Measurements from ENCODE around the gene GPR180. TPM values are rescaled to one million over a fixed set of nuclear protein-coding genes. Genes with fewer than 3 reads are reported as not detected.

The GPR180 gene
- total and polyA plus RNA-seq, 2 experiments from 2014 or later: 6.3 to 7.7 TPM

GRCh38 chr13:94596575-94596971, 5.1 kb upstream of the GPR180 start:
- WGBS, 2 experiments (ENCODE audit: low coverage in 1 of 2, low lambda C conversion rate in 2 of 2, missing lambda C conversion rate in 2 of 2): 64% methylated on average over 20 of the region's 20 CpGs
- DNase-seq: no peak
- Histone ChIP-seq H2AFZ (peak overlapping the region; percentile 98), H3K79me2 (ENCODE audit: insufficient read depth) (peaks cover 43% of the 10 kb centered on the region), H3K9me3 (ENCODE audit: low read depth) (no peaks in the 10 kb centered on the region), H3K4me1 (ENCODE audit: insufficient read depth) (peaks cover 17% of the 10 kb centered on the region), H3K27me3 (replicated peaks; ENCODE audit: insufficient read depth) (no peaks in the 10 kb centered on the region), H3K4me3 (peak overlapping the region; percentile 94), H3K4me2 (ENCODE audit: unreplicated experiment) (peak overlapping the region; percentile 80), H3F3A (ENCODE audit: insufficient read depth) (no peaks in the 10 kb centered on the region), H3K9ac (peak overlapping the region; percentile 95), H3K9me2 (ENCODE audit: insufficient read depth) (no peaks in the 10 kb centered on the region), H3K36me3 (ENCODE audit: low read depth) (peaks cover 5% of the 10 kb centered on the region; the same call in 1 of the 2 replicates), H4K20me1 (ENCODE audit: insufficient read depth) (no peaks in the 10 kb centered on the region), H3K27ac (no peak overlapping the region)
- TF ChIP-seq EZH2phosphoT487 (IDR thresholded peaks at IDR 0.05; ENCODE audit: insufficient read depth, low read depth) (no peak), EZH2 (IDR thresholded peaks at IDR 0.05; ENCODE audit: insufficient read depth, poor library complexity, severe bottlenecking) (no peak)
- in situ Hi-C loops (cut with MboI): no loop called here

GRCh38 chr13:94598281-94598680, 3.4 kb upstream of the GPR180 start:
- H2AFZ ChIP-seq: peak overlapping the region; percentile 47
- no peak for DNase-seq
- H3K27ac ChIP-seq: no peak overlapping the region
- no peaks in the 10 kb centered on the region for H4K20me1 ChIP-seq (ENCODE audit: insufficient read depth)
- H3K9me3 ChIP-seq (ENCODE audit: low read depth): no peaks in the 10 kb centered on the region
- peaks cover 25% of the 10 kb centered on the region for H3K4me1 ChIP-seq (ENCODE audit: insufficient read depth)
- H3K9me2 ChIP-seq (ENCODE audit: insufficient read depth): no peaks in the 10 kb centered on the region
- WGBS, 2 experiments (ENCODE audit: low coverage in 1 of 2, low lambda C conversion rate in 2 of 2, missing lambda C conversion rate in 2 of 2): 89 to 100% methylated on average over 3 of the region's 3 CpGs
- H3K27me3 ChIP-seq (replicated peaks; ENCODE audit: insufficient read depth): no peaks in the 10 kb centered on the region
- in situ Hi-C loops (cut with MboI): no loop called here
- H3K4me3 ChIP-seq: no peak overlapping the region
- no peaks in the 10 kb centered on the region for H3K36me3 ChIP-seq (ENCODE audit: low read depth)
- H3K79me2 ChIP-seq (ENCODE audit: insufficient read depth): peaks cover 42% of the 10 kb centered on the region
- no peak overlapping the region for H3K4me2 ChIP-seq (ENCODE audit: unreplicated experiment)
- H3F3A ChIP-seq (ENCODE audit: insufficient read depth): no peaks in the 10 kb centered on the region
- no peak overlapping the region for H3K9ac ChIP-seq
- TF ChIP-seq EZH2phosphoT487 (IDR thresholded peaks at IDR 0.05; ENCODE audit: insufficient read depth, low read depth): no peak
- TF ChIP-seq EZH2 (IDR thresholded peaks at IDR 0.05; ENCODE audit: insufficient read depth, poor library complexity, severe bottlenecking): no peak

- H4K20me1 ChIP-seq (ENCODE audit: insufficient read depth): no peaks in the 10 kb centered on the region
- H3F3A ChIP-seq (ENCODE audit: insufficient read depth): no peaks in the 10 kb centered on the region
- in situ Hi-C loops (cut with MboI): no loop called here
- H3K79me2 ChIP-seq (ENCODE audit: insufficient read depth): peaks cover 42% of the 10 kb centered on the region
- H3K4me1 ChIP-seq (ENCODE audit: insufficient read depth): peaks cover 15% of the 10 kb centered on the region
- DNase-seq: no peak
- no peak overlapping the region for H3K9ac ChIP-seq
- H3K36me3 ChIP-seq (ENCODE audit: low read depth): no peaks in the 10 kb centered on the region
- no peak overlapping the region for H2AFZ ChIP-seq
- no peak overlapping the region for H3K4me3 ChIP-seq
- TF ChIP-seq EZH2 (IDR thresholded peaks at IDR 0.05; ENCODE audit: insufficient read depth, poor library complexity, severe bottlenecking): no peak
- TF ChIP-seq EZH2phosphoT487 (IDR thresholded peaks at IDR 0.05; ENCODE audit: insufficient read depth, low read depth): no peak
- no peaks in the 10 kb centered on the region for H3K27me3 ChIP-seq (replicated peaks; ENCODE audit: insufficient read depth)
- no peaks in the 10 kb centered on the region for H3K9me2 ChIP-seq (ENCODE audit: insufficient read depth)
- WGBS, 2 experiments (ENCODE audit: low coverage in 1 of 2, low lambda C conversion rate in 2 of 2, missing lambda C conversion rate in 2 of 2): 84 to 91% methylated on average over 3 of the region's 3 CpGs
- H3K9me3 ChIP-seq (ENCODE audit: low read depth): no peaks in the 10 kb centered on the region
- H3K27ac ChIP-seq: no peak overlapping the region
- H3K4me2 ChIP-seq (ENCODE audit: unreplicated experiment): no peak overlapping the region
Measured at GRCh38 chr13:94599877-94600276, 1.8 kb upstream of the GPR180 start.

GRCh38 chr13:94602467-94602866, 810 bp downstream of the GPR180 start:
- Histone ChIP-seq H3F3A (ENCODE audit: insufficient read depth) (no peaks in the 10 kb centered on the region), H3K79me2 (ENCODE audit: insufficient read depth) (peaks cover 58% of the 10 kb centered on the region)

GRCh38 chr13:94607056-94607455, 5.4 kb downstream of the GPR180 start:
- peaks cover 42% of the 10 kb centered on the region for H3K36me3 ChIP-seq (ENCODE audit: low read depth)
- no peak for DNase-seq
- H3F3A ChIP-seq (ENCODE audit: insufficient read depth): no peaks in the 10 kb centered on the region
- no peak overlapping the region for H3K9ac ChIP-seq
- no peak overlapping the region for H2AFZ ChIP-seq
- H3K27ac ChIP-seq: no peak overlapping the region
- no peak overlapping the region for H3K4me2 ChIP-seq (ENCODE audit: unreplicated experiment)
- H3K4me3 ChIP-seq: no peak overlapping the region
- 93 to 96% methylated on average over 4 of the region's 4 CpGs for WGBS, 2 experiments (ENCODE audit: low coverage in 1 of 2, low lambda C conversion rate in 2 of 2, missing lambda C conversion rate in 2 of 2)
- no peaks in the 10 kb centered on the region for H3K9me3 ChIP-seq (ENCODE audit: low read depth)
- H3K27me3 ChIP-seq (replicated peaks; ENCODE audit: insufficient read depth): no peaks in the 10 kb centered on the region
- H3K9me2 ChIP-seq (ENCODE audit: insufficient read depth): no peaks in the 10 kb centered on the region
- H3K4me1 ChIP-seq (ENCODE audit: insufficient read depth): peaks cover 11% of the 10 kb centered on the region
- peaks cover 96% of the 10 kb centered on the region for H3K79me2 ChIP-seq (ENCODE audit: insufficient read depth)
- TF ChIP-seq EZH2phosphoT487 (IDR thresholded peaks at IDR 0.05; ENCODE audit: insufficient read depth, low read depth) (no peak), EZH2 (IDR thresholded peaks at IDR 0.05; ENCODE audit: insufficient read depth, poor library complexity, severe bottlenecking) (no peak)
- in situ Hi-C loops (cut with MboI): no loop called here
- no peaks in the 10 kb centered on the region for H4K20me1 ChIP-seq (ENCODE audit: insufficient read depth)

More at GRCh38 chr13:94602467-94602866, 810 bp downstream of the GPR180 start:
- no peak for TF ChIP-seq EZH2 (IDR thresholded peaks at IDR 0.05; ENCODE audit: insufficient read depth, poor library complexity, severe bottlenecking)
- TF ChIP-seq EZH2phosphoT487 (IDR thresholded peaks at IDR 0.05; ENCODE audit: insufficient read depth, low read depth): no peak
- peak overlapping the region; percentile 97 for H3K4me3 ChIP-seq
- no peaks in the 10 kb centered on the region for H3K9me2 ChIP-seq (ENCODE audit: insufficient read depth)
- peaks cover 11% of the 10 kb centered on the region for H3K4me1 ChIP-seq (ENCODE audit: insufficient read depth)
- no peaks in the 10 kb centered on the region for H3K9me3 ChIP-seq (ENCODE audit: low read depth)
- H4K20me1 ChIP-seq (ENCODE audit: insufficient read depth): no peaks in the 10 kb centered on the region
- WGBS, 2 experiments (ENCODE audit: low coverage in 1 of 2, low lambda C conversion rate in 2 of 2, missing lambda C conversion rate in 2 of 2): 0% methylated on average over 1 of the region's 1 CpG
- peak overlapping the region; percentile 78 for H3K27ac ChIP-seq
- no peaks in the 10 kb centered on the region for H3K27me3 ChIP-seq (replicated peaks; ENCODE audit: insufficient read depth)
- in situ Hi-C loops (cut with MboI): no loop called here
- peak overlapping the region; percentile 93 for H3K9ac ChIP-seq
- no peak for DNase-seq
- peak overlapping the region; percentile 95 for H3K4me2 ChIP-seq (ENCODE audit: unreplicated experiment)
- H3K36me3 ChIP-seq (ENCODE audit: low read depth): 0 out of 2 replicates have a peak, but pooled peaks cover 6% of the 10 kb centered on the region
- H2AFZ ChIP-seq: peak overlapping the region; percentile 89

Measured in GM23248 (cell line).